ENCODE data around the gene ITFG1.

ITFG1 gene

DNA sequence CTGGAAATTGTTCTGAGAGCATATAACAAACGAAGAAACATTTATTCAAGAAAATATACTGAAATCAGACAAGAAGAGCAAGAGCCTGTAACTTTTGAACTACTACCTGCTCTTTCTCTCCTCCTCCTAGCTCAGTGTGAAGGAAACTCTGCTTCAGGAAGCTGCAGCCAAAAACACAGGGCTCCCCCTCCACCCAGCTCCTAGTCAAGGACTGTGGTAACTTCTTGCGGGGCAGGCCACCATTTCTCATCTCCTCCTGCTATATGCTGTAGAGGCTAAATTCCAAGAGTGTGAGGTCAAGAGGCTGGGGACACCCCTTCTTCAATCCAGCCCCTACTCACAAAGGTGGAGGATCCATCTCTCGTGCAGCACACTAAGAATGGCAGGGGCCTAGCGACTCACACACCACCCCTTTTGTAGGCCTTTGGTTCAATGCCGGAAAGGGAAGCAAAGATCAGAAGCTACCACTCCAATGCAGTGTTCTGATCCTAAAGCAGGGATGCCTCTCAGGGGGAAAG, 74.6 kb downstream of the ITFG1 start:
- H3K4me3 ChIP-seq (ENCODE audit: low read depth, low read length) = no peak overlapping the region
- no peak for DNase-seq (ENCODE audit: low read depth)
- TF ChIP-seq, protein P1, sequence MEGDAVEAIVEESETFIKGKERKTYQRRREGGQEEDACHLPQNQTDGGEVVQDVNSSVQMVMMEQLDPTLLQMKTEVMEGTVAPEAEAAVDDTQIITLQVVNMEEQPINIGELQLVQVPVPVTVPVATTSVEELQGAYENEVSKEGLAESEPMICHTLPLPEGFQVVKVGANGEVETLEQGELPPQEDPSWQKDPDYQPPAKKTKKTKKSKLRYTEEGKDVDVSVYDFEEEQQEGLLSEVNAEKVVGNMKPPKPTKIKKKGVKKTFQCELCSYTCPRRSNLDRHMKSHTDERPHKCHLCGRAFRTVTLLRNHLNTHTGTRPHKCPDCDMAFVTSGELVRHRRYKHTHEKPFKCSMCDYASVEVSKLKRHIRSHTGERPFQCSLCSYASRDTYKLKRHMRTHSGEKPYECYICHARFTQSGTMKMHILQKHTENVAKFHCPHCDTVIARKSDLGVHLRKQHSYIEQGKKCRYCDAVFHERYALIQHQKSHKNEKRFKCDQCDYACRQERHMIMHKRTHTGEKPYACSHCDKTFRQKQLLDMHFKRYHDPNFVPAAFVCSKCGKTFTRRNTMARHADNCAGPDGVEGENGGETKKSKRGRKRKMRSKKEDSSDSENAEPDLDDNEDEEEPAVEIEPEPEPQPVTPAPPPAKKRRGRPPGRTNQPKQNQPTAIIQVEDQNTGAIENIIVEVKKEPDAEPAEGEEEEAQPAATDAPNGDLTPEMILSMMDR (IDR thresholded peaks at IDR 0.05; ENCODE audit: low read depth, low read length) = no peak
- TF ChIP-seq MYC (IDR thresholded peaks at IDR 0.05; ENCODE audit: low read depth, low read length) (no peak), POLR2A (IDR thresholded peaks at IDR 0.05; ENCODE audit: extremely low read depth, insufficient read length) (no peak)
- TF ChIP-seq, protein P2, sequence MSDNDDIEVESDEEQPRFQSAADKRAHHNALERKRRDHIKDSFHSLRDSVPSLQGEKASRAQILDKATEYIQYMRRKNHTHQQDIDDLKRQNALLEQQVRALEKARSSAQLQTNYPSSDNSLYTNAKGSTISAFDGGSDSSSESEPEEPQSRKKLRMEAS (IDR thresholded peaks at IDR 0.05; ENCODE audit: low read depth, low read length) = no peak

DNA sequence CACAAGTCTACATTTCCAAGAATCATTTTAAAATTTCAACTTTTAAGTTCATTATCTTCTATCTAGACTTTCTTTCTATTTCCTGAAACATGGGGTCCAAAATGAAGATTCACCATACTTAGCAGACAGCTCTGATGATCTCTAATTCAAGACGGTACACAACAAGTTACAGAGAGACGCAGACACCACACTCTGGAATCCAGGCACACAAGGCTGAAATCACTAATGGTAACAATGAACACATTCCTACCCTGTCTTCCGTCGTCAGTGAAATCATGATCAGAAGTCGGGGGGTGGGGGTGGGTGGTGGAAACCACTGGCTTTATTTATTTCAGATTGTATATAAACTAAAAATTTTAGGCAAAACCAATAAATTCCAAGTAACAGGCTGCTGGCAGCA, 78.5 kb downstream of the ITFG1 start:
- H3K4me3 ChIP-seq (ENCODE audit: low read depth, low read length) = no peak overlapping the region
- no peak for DNase-seq (ENCODE audit: low read depth)
- TF ChIP-seq, protein P1 (IDR thresholded peaks at IDR 0.05; ENCODE audit: low read depth, low read length) = no peak
- TF ChIP-seq, protein P2 (IDR thresholded peaks at IDR 0.05; ENCODE audit: low read depth, low read length) = no peak
- TF ChIP-seq MYC (IDR thresholded peaks at IDR 0.05; ENCODE audit: low read depth, low read length) = no peak
- TF ChIP-seq POLR2A (IDR thresholded peaks at IDR 0.05; ENCODE audit: extremely low read depth, insufficient read length) = no peak

DNA sequence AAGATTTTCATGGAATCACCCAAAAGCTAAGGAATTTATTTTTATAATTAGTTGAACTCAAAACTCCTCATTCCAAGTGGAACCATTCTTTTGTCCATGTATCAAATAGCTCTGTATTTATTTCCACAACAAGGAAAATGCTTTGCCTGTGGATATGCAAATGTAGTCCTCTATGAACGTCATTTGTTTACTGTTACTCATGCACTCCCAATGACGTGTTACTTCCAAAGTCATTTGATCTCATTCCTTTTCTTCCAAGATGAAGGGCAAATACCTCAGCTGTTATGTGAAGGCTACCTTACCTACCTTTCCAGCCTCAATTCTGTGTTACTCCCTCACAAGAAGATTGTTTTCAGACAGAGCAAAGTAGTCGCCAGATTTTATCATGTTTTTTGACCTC, 83.7 kb downstream of the ITFG1 start:
- no peak overlapping the region for H3K4me3 ChIP-seq (ENCODE audit: low read depth, low read length)
- TF ChIP-seq, protein P2 (IDR thresholded peaks at IDR 0.05; ENCODE audit: low read depth, low read length) = no peak
- TF ChIP-seq, protein P1 (IDR thresholded peaks at IDR 0.05; ENCODE audit: low read depth, low read length) = no peak
- no peak for TF ChIP-seq POLR2A (IDR thresholded peaks at IDR 0.05; ENCODE audit: extremely low read depth, insufficient read length)
- TF ChIP-seq MYC (IDR thresholded peaks at IDR 0.05; ENCODE audit: low read depth, low read length) = no peak
- DNase-seq (ENCODE audit: low read depth) = no peak

DNA sequence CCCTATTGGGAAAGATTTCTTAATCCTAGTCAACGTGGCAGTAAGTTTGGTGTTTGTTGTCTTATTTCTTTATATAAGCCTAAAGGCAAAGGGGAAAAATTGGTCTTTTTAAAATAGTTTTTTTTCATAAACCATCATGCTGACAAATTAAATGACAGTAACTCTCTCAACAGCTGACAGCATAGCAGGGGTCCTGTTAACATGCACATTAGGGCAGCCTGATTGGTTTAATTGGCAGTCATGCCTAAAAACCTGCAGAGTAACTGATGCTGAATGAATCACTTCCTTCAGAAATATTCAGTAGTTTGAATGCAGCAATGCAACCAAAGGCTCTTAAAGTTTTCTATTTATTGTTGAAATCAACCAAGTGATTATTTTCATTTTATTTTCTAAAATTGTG, 85.4 kb downstream of the ITFG1 start:
- no peak for DNase-seq (ENCODE audit: low read depth)

DNA sequence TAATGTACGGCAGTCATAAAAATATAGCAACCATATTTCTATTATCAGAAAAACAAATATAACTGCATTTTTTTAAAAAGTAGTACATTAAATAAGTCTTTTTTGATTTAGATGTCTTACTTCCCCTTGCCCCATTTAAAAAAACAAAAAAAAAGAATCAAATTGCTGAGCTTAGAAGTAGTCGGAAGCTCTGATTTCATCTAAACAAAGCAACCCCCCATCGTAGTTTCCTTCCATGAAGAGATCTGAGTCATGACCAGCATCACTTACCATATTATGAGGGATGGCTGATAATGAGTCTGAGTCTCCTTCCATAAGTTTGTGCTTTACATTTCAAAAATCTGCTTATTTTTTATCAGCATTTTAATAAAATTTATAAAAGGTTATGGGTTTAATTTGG, 86.2 kb downstream of the ITFG1 start:
- TF ChIP-seq, protein P1 (IDR thresholded peaks at IDR 0.05; ENCODE audit: low read depth, low read length) = no peak
- TF ChIP-seq MYC (IDR thresholded peaks at IDR 0.05; ENCODE audit: low read depth, low read length) (no peak), POLR2A (IDR thresholded peaks at IDR 0.05; ENCODE audit: extremely low read depth, insufficient read length) (no peak)
- TF ChIP-seq, protein P2 (IDR thresholded peaks at IDR 0.05; ENCODE audit: low read depth, low read length) = no peak
- DNase-seq (ENCODE audit: low read depth) = no peak
- no peak overlapping the region for H3K4me3 ChIP-seq (ENCODE audit: low read depth, low read length)

More for the DNA sequence above, 85.4 kb downstream of the ITFG1 start:
- no peak overlapping the region for H3K4me3 ChIP-seq (ENCODE audit: low read depth, low read length)
- TF ChIP-seq MYC (IDR thresholded peaks at IDR 0.05; ENCODE audit: low read depth, low read length) (no peak), POLR2A (IDR thresholded peaks at IDR 0.05; ENCODE audit: extremely low read depth, insufficient read length) (no peak)
- TF ChIP-seq, protein P1 (IDR thresholded peaks at IDR 0.05; ENCODE audit: low read depth, low read length) = no peak
- TF ChIP-seq, protein P2 (IDR thresholded peaks at IDR 0.05; ENCODE audit: low read depth, low read length) = no peak
